Anterior cingulate cortex (tissue), 58 donors: ENCODE results near the gene FOXL1.
"Not testable (repeated sequence)": the region's sequence is repeated elsewhere in the genome, so short reads cannot be mapped to it uniquely, and the experiment has no call there.

Experiments
- DNase-seq, 58 donors: peaks; one replicate each; lab custom pipeline; 2025; lab: John Stamatoyannopoulos, UW

Gene FOXL1

DNA sequence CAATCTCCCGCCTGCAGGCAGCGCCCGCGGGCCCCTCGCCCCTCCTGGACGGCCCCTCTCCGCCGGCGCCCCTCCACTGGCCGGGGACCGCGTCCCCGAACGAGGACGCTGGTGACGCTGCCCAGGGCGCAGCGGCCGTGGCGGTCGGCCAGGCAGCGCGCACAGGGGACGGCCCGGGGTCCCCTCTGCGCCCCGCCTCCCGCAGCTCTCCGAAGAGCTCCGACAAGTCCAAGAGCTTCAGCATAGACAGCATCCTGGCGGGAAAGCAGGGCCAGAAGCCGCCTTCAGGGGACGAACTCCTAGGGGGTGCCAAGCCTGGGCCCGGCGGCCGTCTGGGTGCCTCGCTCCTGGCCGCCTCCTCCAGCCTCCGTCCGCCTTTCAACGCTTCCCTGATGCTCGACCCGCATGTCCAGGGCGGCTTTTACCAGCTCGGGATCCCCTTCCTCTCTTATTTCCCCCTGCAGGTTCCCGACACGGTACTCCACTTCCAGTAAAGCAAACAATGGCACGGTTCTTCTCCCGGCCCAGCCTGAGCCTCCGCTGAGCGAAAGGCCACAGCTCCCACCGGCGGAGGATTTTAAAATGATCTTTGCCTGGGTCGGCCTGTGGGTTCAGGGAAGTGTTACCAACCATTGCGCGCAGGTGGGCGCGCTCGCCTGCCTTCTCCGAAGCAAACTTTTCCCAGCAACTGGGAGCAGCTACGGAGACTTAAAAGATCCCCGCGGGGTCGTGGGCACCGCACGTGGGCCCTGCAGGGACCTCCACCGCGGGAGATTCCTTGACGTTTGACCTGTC lies 1.1 kb downstream of the FOXL1 start:
- DNase-seq: no peak

DNA sequence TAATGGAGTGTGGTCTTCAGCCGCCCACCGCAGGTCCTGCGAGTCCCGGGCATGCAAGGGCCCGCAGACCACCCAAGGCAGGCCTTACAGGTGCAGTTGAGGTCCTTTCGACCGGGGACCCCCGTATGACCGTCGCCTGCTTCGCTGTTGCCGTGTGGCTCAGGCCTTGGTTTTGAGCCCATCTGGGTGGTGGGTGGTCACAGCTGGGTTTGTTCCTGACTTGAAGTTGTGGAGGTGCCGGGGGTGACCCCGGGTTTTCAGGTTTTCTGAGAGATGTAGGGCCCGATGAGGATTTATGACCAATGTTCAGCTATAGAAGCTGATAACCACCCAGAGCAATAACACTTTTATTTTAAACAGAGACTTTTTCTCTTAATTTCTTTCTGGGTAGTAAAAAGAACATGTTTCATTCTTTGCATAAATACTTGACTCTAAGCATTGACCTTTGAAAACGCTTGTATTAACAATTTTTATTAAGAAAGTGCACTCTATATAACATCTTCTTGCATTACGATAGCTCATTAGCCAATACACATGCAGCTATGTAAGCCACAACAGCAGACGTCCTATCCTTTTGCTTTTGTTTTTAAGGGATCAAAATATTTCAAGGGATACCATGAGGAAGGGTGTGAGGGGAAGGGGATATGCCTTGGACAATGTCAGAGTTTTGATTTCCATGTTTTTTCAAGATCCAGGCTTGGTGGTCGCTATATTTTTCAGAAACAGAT lies 1.9 kb downstream of the FOXL1 start:
- no peak for DNase-seq

DNA sequence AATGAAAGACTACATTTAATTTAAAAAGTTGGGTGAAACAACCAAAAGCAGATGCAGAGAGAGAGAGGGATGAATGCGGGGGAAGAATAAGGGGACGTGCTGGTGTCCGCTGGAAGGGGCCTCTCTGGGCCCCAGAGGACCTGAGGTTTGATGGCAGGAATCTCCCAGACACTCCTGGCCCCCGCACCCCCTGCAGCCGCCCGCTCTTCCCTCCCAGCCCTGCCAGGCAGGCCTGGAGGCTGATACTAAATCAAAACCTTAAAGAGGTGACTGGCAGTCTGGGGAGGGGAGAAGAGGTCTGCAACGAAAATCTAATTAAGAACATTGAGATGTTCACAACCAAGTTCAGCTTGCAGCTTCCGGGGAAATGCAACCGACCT lies 2.4 kb downstream of the FOXL1 start:
- no peak for DNase-seq

GRCh38 chr16:86581458-86581857 lies 3.1 kb downstream of the FOXL1 start:
- no peak for DNase-seq

GRCh38 chr16:86584071-86584685 lies 5.8 kb downstream of the FOXL1 start:
- DNase-seq: no peak

GRCh38 chr16:86584726-86585721 lies 6.7 kb downstream of the FOXL1 start:
- no peak for DNase-seq

GRCh38 chr16:86585821-86586611 lies 7.7 kb downstream of the FOXL1 start:
- no peak for DNase-seq

- DNase-seq: no peak
Measured at GRCh38 chr16:86587487-86587886, 9.1 kb downstream of the FOXL1 start.

DNA sequence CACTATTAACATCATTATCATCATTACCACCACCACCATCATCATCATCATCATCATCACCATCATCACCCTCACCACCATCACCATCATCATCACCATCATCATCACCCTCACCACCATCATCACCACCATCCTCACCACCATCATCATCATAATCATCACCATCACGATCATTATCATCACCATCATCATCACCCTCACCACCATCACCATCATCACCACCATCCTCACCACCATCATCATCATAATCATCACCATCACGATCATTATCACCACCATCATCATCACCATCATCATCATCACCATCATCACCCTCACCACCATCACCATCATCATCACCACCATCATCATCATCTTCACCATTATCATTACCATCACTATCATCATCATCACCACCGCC lies 9.6 kb downstream of the FOXL1 start:
- DNase-seq: not testable (repeated sequence)

GRCh38 chr16:86590501-86591144 lies 12.3 kb downstream of the FOXL1 start:
- no peak for DNase-seq

- no peak for DNase-seq
Measured at GRCh38 chr16:86591270-86591669, 12.9 kb downstream of the FOXL1 start.

- no peak for DNase-seq
Measured at GRCh38 chr16:86593913-86594620, 15.7 kb downstream of the FOXL1 start.

GRCh38 chr16:86594721-86595120 lies 16.4 kb downstream of the FOXL1 start:
- DNase-seq: no peak

DNA sequence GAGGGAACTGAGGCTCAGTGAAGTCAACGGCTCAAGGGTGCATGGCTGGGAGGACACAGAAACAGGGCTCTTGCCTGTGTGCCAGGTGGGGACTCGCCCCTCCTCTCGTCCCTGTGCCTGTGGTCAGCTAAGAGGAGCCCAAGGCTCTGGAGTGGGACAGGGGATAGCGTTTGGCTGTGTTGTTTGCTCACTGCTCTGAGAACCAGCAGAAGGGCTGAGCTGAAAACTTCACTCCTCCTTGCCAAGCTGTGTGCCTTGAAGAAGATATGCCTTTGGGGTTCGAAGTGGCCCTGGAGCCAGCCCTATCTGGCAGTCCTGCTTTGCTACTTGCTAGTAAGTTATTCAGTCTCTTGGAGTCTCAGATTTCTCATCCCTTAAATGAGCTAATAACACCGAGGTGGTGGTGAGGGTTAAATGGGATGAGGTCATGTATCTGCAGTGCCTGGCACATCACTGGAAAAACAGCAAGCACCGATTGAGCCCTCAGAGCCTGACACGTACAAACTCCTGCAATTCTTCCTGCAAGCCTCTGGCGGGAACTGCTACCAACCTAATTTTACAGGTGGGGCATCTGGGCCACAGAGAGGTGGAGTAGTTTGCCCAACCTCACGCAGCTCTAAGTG lies 17.7 kb downstream of the FOXL1 start:
- no peak for DNase-seq

- no peak for DNase-seq
Measured at GRCh38 chr16:86597126-86597879, 19.0 kb downstream of the FOXL1 start.

GRCh38 chr16:86597880-86598606 lies 19.7 kb downstream of the FOXL1 start:
- DNase-seq: no peak
